ENCODE data around the gene LCN9. TPM values are rescaled to one million over a fixed set of nuclear protein-coding genes. Genes with fewer than 3 reads are reported as not detected.
"Not testable (repeated sequence)": the region's sequence is repeated elsewhere in the genome, so short reads cannot be mapped to it uniquely, and the experiment has no call there.

The LCN9 gene, protein sequence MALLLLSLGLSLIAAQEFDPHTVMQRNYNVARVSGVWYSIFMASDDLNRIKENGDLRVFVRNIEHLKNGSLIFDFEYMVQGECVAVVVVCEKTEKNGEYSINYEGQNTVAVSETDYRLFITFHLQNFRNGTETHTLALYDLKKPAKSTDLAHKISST
- not detected in 2 replicates for total RNA-seq (2014; rRNA removed; shearing (Covaris generic))

DNA sequence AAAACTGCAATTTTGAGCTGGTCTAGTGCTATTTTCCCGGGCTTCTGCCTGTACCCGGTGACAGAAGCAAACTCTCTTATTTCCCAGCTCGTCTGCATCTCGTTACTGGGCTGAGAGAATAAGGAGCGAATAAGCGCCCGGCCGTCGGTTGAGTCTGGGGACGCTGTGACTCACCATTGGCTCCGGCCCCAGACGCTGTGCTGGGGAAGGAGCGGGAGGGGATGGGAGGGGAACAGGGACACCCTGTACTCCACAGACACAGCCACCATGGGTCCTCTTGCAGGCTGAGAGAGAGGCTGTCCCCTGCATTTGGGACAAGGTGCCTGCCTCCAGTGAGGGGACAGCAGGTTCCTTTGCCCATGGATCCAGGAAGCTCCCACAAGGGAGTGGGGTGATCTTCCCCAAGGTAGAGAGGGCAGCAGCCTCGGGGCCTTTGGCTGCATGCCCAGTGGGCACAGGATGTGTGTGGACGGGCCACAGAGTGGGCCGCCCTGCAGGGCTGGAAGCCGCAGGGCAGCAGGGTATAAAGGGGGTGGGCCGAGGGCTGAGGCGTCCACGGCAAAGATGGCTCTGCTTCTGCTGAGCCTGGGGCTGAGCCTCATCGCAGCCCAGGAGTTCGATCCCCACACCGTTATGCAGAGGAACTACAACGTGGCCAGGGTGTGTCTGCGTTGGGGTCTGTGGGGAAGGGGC is at the start of gene LCN9:
LCN9 (plus strand) TSS at position 552 of the 693 bp plus-strand sequence; CDS start at position 565, 13 bp downstream.
- DNase-seq (ENCODE audit: low read depth): peak; percentile 12

DNA sequence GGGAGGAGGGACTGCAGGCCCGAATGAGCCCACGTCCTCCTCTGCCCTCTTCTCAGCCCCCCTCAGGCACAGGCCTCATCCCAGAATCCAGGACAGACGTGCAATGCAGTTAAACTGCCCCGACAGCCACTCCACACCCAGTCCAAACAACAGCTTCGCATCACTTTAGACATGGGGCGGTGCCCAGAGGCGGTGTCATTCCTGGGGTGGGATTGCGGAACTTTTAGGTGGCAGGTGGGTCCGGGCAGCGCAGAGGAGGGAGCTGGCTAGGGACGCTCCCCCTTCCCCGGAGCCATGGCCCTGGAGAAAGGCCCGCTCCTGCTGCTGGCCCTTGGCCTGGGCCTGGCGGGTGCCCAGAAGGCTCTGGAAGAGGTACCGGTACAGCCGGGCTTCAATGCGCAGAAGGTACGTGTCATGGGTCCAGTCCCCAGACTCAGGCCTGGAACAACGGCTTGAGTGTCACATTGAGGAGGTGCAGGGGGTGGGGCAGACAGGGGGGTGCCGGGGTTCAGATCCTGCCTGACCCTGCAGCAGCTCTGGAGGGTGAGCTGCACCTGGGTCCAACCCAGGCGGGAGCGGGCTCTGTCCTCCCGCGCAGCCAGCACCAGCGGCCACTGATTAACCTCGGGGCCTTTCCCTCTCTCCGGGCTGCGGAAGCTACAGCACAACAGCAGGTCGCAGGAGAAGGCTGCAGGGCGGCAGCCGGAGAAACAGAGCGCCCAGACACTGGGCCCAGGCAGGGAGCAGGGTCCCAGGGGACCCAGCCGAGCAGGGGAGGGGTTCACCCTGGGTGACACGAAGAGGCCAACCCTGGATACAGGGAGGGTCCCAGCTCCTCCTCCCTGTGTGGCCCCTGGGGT is 48.9 kb upstream of the LCN9 start:
- no peak for DNase-seq (ENCODE audit: low read depth)

DNA sequence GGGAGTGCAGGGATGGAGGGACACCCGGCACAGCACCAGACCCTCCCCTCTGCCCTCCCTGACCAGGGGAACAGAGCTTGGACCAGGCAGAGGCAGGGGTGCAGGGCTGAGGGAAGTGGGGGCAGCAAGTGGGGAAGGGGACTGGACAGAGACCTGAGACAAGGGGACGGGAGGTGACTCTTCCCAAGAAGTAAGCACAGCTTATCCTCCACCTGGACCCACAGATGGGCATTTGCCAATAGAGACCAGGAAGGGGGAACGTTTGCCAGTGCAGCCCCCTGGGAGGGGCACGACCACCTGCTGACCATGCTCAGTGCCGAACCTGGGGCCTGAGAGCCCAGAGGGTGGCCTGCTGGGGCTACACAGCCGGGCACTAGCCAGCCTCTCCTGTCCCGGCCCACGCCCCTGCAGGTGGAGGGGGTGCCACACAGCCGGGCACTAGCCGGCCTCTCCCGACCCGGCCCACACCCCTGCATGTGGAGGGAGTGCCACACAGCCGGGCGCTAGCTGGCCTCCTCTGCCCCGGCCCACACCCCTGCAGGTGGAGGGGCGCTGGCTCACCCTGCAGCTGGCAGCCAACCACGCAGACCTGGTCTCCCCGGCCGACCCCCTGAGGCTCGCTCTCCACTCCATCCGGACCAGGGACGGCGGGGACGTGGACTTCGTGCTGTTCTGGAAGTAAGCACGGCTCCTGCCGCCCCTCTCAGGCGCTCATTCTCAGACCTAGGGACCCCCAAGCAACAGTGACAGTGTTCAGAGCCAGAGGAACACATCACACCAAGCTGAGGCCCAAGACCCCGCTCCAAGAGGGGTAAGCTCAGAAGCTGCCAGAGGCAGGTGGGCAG is 48.1 kb upstream of the LCN9 start:
- DNase-seq (ENCODE audit: low read depth): no peak

DNA sequence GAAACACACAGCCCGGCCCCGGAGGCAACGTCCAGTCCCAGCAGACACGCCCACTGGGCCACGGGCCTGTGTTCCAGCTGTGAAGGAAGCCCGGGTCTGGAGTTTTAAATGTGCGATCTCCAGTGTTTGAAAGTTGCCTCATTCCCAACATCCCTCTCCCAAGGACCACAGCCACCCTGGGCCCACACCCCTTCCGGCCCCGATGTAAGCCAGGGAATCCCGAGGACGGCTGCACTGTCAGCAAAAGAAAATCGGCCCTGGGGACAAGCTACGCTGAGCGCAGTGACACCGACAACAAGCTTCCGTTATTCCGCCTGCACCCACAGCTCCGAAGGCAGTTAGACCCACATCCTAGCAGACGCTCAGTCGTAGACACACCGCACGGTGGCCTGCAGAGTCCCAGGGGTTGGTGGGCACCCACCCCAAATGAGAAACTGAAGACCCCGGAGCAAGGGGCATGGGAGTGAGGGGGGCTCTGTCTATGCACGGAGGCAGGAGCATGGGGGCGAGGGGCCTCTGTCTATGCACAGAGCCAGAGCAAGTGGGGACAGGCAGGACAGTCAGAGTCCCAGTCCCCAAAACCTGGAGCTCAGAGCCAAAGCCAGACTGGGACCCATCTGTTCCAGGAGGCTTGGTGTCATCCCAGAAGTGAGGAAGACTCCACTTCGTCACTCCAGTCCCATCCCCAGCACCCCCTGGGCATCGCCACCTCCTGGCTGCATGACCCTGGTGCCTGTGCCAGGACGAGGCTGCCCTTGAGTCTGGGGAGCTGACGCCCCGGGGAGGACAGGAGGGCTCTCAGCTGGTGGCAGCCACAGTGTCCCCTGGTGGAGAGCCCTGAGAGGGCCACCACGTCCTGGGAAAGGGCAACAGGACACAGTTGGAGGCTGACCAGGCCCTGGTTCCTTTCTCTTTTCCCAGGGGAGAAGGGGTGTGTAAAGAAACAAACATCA is 47.2 kb upstream of the LCN9 start:
- DNase-seq (ENCODE audit: low read depth): no peak

DNA sequence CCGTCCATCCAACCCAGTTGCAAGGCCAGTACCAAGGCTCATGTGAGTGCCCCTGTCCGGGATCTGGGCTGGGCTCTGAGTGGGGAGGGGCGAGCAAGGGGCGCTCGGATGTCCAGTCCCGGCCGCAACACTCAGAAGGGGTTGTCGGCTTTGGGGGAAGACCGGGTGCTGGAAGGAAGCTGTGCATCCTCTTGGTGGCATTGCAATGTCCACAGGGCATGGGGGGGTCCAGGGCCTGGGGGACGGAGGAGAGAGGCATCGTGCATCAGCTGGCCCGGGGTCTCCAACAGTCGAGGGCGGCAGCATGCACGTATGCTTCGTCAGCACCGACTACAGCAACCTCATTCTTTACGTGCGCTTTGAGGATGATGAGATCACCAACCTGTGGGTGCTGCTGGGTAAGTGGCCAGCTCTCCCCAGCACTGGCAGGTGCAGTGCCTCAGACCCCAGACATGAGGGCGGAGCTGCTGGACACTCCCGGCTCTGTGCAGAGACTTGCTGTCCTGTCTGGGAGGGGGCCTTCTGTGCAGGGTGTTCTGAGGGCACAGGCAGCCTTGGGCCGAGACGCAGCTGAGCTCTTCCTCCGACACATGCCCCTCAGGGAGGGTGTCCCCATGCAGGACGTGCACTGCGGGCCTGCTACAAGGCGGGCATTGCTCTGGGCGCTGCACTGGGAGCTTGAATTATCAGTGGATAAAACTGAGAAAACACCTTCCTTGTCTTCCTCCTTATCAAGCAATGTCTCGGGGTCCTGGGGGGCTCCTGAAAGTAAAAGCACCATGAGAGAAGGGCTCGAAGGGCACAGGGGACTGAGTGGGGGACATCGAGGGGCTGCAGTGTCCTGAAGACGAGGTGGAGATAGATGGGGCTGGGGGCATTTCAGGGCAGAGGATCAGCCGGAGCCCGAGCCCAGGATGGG is 46.2 kb upstream of the LCN9 start:
- DNase-seq (ENCODE audit: low read depth): no peak

DNA sequence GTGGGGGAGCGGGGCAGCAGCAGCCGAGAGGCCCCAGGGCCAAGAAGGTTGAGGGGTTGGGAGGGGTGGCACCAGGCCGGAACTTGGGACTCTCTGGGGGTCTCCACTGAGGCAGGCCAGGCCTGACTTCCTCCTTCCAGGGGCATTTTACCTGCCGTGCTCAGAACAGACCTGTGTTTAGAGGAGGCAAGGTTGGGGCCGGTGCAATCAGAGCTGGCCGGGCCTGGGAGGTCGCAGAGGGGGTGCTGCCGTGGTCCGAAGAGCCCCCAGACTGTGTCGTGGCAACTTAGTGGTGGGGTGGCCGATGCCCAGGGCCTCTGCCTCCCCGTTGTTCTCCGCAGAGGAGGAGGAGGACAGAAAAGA is 45.6 kb upstream of the LCN9 start:
- DNase-seq (ENCODE audit: low read depth): no peak

DNA sequence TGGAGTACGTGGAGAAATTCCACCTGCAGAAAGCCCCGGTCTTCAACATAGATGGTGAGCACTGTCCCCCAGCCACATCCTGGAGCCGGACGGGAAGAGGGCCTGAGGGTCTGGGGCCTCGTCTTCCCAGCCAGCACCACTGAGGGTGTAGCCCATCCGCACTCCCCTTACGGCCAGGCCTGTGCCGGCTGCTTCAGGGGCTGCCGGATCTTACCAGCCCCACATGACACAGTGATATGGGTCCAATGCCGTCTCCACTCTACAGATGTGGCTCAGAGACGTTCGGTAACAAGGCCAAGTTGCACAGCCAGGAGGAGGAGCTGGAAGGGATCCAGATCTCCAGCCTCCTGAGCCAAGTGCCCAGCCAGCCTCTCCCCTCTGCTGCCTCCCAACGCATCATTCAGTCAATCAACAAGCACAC is 45.1 kb upstream of the LCN9 start:
- no peak for DNase-seq (ENCODE audit: low read depth)

DNA sequence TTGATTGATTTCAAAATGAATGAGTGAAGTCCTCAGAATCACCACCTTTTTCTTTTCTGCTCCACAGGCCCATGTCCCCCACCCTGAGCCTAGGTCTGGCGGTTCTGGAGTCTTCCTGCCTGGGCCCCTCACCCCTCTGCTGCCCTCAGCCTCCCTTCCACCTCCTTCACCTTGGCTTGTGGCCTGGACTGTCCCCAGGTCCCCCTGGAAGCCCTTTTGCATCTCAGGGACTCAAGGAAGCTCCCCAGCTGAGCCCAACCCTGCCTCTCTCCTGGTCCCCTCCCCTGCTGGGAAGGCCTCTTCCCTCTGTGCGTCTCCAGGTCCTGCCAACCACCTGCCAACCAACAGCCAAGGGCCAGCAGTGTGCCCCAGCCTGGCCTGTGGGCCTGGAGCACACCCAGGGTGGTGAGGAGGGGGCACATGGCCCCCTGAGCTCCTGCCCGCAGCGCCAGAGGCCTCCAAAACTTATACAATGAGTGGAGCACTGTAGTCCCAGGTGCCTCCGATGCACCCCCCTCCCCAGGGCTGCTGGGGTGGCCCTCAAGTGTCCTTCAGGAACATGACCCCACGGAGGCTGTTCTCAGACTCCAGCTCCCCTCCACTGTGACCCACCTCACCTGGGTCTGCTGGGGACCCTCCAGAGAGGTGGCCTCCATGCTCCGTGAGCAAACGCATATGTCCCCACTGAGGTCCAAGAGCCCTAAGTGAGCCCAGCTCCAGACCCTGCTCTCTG is 44.1 kb upstream of the LCN9 start:
- DNase-seq (ENCODE audit: low read depth): no peak

DNA sequence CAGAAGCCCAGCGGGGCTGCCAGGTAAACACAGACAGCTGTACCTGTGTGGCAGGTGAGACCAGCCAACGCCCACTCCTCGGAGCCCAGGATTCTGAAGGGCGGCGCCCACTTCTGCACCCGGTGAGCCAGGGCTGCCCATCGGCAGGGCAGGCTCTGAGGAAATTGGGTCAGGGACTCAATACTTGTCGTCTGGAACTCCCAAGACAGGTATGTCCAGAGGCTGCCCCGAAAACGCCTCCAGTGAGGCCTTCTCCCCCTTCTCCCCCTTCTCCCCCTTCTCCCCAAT is 43.6 kb upstream of the LCN9 start:
- no peak for DNase-seq (ENCODE audit: low read depth)

DNA sequence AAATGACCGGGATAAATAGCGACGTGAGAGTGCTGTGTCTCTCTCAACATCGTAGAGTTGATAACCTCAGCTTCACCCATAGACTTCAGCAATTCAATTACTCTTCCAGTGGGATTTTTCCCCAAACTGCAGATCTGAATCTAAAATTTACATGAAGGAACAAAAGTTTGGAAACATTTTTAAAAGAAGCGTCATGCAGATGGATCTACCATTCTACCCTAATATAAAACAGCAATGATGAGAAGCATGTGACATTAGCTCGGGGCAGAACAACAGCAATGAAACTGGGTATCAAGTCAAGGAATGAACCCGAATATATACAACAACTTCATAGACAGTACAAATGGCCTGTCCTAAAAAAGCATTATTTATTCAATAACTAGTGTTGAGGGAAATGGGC is 42.6 kb upstream of the LCN9 start:
- no peak for DNase-seq (ENCODE audit: low read depth)

DNA sequence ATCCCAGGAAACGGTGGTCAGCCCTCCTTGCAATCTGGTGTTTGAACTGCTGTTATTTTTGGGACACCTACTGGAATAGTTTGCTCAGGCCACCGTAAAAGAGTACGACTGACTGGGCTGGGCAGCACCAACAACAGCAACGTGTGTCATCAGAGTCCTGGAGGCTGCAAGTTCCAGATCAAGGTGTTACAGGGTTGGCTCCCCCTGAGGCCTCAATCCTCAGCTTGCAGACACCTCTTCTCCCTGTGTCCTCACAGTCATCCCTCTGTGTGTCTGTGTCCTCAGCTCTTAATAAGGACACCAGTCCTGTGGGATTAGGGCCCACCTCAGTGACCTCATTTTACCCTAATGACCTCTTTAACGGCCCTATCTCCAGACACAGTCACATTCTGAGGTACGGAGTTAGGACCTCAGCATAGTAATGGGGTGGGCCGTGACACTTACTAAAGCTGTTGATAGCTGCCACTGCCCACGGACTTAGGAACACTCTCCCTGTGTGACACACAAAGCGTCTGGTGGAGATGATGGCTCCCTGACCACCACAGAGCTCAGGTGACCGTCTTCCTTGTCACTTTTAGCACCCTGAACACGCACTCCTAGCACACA is 40.6 kb upstream of the LCN9 start:
- DNase-seq (ENCODE audit: low read depth): no peak

DNA sequence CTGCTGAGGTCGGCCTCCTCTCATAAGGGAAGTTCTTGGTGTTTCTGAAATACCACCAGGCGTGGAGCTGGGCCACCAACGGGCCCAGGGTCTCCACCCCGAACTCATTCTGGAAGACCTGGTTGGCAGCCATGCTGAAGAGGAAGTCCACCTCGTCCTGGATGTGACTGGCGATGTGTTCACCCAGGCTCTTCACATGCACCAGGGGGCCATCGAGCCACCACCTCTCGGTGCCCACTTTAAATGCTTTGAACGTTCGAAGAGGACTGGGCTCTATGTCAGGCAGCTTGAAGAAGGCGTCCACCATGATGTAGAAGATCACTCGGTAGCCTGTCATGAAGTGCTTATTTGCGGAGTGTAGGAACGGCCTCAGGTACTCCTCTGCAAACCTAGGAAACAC is 38.8 kb upstream of the LCN9 start:
- no peak for DNase-seq (ENCODE audit: low read depth)

DNA sequence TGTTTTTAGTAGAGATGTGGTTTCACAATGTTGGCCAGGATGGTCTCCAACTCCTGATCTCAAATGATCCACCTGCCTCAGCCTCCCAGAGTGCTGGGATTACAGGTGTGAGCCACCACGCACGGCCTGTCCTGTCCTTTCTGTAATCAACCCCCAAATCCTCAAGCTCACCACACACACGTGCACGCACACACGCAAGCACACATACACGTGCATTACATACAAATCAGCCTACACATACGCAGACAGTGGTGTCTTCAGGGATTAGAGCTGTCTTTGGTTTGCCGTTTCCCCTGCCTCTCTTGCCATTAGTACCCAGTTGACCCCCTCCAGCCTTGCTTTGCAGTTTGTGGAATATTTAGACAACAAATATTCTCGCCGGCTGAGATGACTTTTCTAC is 30.3 kb upstream of the LCN9 start:
- DNase-seq (ENCODE audit: low read depth): no peak

DNA sequence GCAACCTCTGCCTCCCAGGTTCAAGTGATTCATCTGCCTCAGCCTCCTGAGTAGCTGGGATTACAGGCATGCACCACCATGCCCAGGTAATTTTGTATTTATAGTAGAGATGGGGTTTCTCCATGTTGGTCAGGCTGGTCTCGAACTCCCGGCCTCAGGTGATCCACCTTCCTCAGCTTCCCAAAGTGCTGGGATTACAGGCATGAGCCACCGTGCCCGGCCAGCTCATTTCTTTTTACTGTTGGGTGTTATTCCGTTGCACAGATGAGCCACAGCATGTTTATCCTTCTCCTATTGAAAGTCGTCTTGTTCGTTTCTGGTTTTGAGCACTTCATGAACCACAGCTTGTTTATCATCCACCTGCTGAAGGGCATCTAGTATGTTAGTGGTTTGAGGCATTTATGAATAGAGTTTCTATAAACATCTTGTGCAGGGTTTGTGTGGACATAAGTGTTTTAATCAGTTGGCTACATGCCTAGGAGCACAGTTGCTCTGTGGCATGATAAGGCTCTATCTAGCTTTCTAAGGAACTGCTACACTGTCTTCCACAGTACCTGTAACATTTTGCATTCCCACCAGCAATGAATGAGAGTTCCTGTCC is 26.1 kb upstream of the LCN9 start:
- DNase-seq (ENCODE audit: low read depth): not testable (repeated sequence)

DNA sequence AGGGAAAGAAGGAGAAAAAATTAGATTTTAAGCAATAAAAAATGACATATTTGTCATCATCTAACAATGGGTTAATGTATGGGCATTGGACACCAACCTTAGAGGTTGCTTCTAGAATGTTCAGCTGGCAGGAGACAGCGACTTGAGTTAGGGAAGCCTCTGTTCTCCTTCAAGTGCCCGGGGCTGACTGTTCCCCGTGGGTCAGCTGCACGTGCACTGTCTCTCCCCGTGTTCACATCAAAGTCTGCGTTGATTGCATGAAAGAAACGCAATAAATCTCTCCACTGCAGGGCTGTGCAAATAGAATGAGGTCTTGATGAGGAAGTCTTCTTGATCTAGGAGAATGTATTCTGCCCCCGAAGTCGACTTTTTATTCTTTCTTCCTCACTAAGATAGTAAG is 23.9 kb upstream of the LCN9 start, which contains the start of gene GLT6D1:
GLT6D1 (minus strand) TSS at position 345 of the 400 bp plus-strand sequence. CDS start 353 bp downstream, outside the sequence.
- no peak for DNase-seq (ENCODE audit: low read depth)

DNA sequence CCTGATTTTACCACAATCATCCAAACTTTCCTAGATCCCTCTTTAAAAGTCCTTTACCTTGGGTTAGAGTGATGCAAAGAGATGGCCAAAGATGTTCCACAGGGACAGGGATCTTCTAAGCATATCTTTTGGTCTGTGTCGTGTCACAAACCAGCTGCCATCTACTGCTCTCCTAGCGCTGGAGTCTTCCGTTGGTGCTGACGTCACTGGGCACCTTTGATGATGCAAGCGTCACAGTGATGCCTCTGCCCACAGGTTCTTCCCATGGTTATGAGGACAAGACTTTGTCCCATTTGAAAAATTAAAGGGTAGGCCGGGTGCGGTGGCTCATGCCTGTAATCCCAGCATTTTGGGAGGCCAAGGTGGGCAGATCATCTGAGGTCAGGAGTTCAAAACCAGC is 22.1 kb upstream of the LCN9 start:
- no peak for DNase-seq (ENCODE audit: low read depth)

DNA sequence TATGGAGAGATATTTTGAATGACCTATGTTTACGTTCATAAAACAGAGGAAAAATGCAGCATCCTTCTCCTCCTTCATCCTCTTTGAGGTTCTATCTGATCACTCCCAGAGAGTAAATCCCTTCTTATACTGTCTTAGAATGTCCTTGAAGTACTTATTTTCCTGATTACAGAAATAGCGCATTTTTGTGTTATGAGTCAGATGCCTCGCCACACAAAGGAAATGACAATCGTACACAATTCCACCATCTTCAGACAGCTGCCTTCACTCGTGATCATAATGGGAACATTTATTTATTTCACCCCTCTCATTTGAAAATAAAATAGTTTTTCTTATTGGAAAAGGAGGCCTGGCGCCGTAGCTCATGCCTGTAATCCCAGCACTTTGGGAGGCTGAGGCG is 21.4 kb upstream of the LCN9 start:
- DNase-seq (ENCODE audit: low read depth): peak; percentile 60

DNA sequence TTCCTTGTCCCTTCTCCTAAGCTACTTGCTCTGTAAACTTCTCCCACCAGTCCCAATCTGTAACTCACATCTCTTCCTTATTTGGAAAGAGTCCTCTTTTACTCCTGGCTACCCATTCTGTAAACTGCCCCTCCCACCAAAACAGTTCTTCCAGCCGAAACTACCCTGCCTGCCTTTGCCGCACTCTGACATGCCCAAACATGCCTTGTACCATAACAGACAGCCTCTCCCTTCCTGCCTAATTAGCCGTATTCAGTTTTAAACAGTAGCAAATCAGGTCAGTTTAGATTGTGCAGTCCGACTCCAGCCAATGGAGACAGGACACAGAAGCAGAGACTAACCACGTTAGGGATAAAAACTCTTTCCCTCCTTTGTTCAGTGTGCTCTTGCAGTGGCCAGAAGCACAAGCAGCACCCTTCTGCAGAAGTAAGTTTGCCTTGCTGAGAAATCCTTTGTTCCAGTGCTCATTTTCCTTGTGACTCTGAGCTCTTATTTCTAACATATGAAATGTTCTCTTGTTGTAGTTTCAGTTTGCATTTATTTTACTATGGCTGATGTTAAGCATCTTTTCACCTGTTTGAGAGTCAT is 18.4 kb upstream of the LCN9 start:
- no peak for DNase-seq (ENCODE audit: low read depth)

Measured in RPMI7951 (cell line).